Retinal pigment epithelial cell (primary cell): Measurements from ENCODE around the gene SDE2.
"Not testable (repeated sequence)": the region's sequence is repeated elsewhere in the genome, so short reads cannot be mapped to it uniquely, and the experiment has no call there.

ENCODE experiments used
- DNase-seq: peaks from one replicate; pipeline ENCODE4 v3.0.0-alpha.2; 2010; ENCODE audit warnings: low read depth
- H3K4me3 ChIP-seq: 2 replicates; pipeline ENCODE4 v1.5.1; 2011; ENCODE audit warnings: mild to moderate bottlenecking, low read length, control low read depth, moderate library complexity
- CTCF ChIP-seq: conservative IDR thresholded peaks from 2 replicates; pipeline ENCODE4 v1.5.1; 2011; ENCODE audit warnings: low read depth, low read length, control low read depth, inconsistent platforms

Gene SDE2

GRCh38 chr1:225972344-225973152, 26.6 kb downstream of the SDE2 start:
- no peak for DNase-seq
- no peak for TF ChIP-seq CTCF
- H3K4me3 ChIP-seq: no peak overlapping the region

GRCh38 chr1:225970592-225971157, 28.5 kb downstream of the SDE2 start:
- not testable (repeated sequence) for H3K4me3 ChIP-seq, DNase-seq

- DNase-seq, H3K4me3 ChIP-seq: not testable (repeated sequence)
Observed at GRCh38 chr1:225969751-225970150, 29.4 kb downstream of the SDE2 start.

GRCh38 chr1:225965231-225965630, 33.9 kb downstream of the SDE2 start:
- DNase-seq: no peak
- TF ChIP-seq CTCF: no peak
- H3K4me3 ChIP-seq: no peak overlapping the region

- no peak overlapping the region for H3K4me3 ChIP-seq
- TF ChIP-seq CTCF: no peak
- no peak for DNase-seq
Observed at GRCh38 chr1:225963735-225964530, 35.2 kb downstream of the SDE2 start.

GRCh38 chr1:225962440-225962975, 36.6 kb downstream of the SDE2 start:
- H3K4me3 ChIP-seq: no peak overlapping the region
- DNase-seq: no peak
- peak; percentile 80 for TF ChIP-seq CTCF

- H3K4me3 ChIP-seq: no peak overlapping the region
- no peak for TF ChIP-seq CTCF
- DNase-seq: no peak
Observed at GRCh38 chr1:225961659-225962439, 37.3 kb downstream of the SDE2 start.
